MCF 10A (cell line): ENCODE results near the gene ZKSCAN8. TPM values are rescaled to one million over a fixed set of nuclear protein-coding genes. Genes with fewer than 3 reads are reported as not detected.

Experiments
- BruUV-seq: library from RNA; stranded (reverse); fragments of 400-500 nt; replicated peaks from 2 replicates; lab custom pipeline; 2021; lab: Mats Ljungman, UMichigan
- CTCF ChIA-PET: fragments of 300-600 bp; sonication (Branson Sonifier 250); formaldehyde crosslinking; extraction: SDS; loops from one replicate; lab custom pipeline; 2021; ENCODE audit warnings: antibody characterized with exemption, inconsistent platforms; lab: Yijun Ruan, JAX
- POLR2A ChIA-PET: fragments of 300-600, 350-650 bp; sonication (Branson Sonifier 250); formaldehyde crosslinking; extraction: SDS; loops from one replicate; lab custom pipeline; 2020; ENCODE audit warnings: antibody characterized with exemption, inconsistent platforms; lab: Yijun Ruan, JAX
- DNase-seq: peaks from one replicate; pipeline ENCODE4 v3.0.0-alpha.2; 2018; ENCODE audit not compliant: unreplicated experiment
- H3K27ac Mint-ChIP-seq: one replicate; pipeline ENCODE4 v1.8.0; 2022; ENCODE audit warnings: mild to moderate bottlenecking, low read depth, mixed read lengths; ENCODE audit not compliant: unreplicated experiment
- H3K27me3 Mint-ChIP-seq: one replicate; pipeline ENCODE4 v1.8.0; 2022; ENCODE audit warnings: mixed read lengths; ENCODE audit not compliant: insufficient read depth, unreplicated experiment
- H3K36me3 Mint-ChIP-seq: one replicate; pipeline ENCODE4 v1.8.0; 2022; ENCODE audit warnings: mild to moderate bottlenecking, moderate library complexity, mixed read lengths; ENCODE audit not compliant: insufficient read depth, unreplicated experiment
- H3K4me1 Mint-ChIP-seq: one replicate; pipeline ENCODE4 v1.8.0; 2022; ENCODE audit warnings: mixed read lengths; ENCODE audit not compliant: insufficient read depth, unreplicated experiment
- H3K4me3 Mint-ChIP-seq: one replicate; pipeline ENCODE4 v1.8.0; 2022; ENCODE audit warnings: mild to moderate bottlenecking, moderate library complexity, mixed read lengths; ENCODE audit not compliant: unreplicated experiment
- H3K9me3 Mint-ChIP-seq: one replicate; pipeline ENCODE4 v1.8.0; 2022; ENCODE audit warnings: mixed read lengths; ENCODE audit not compliant: unreplicated experiment
- intact Hi-C: fragments of 100-400 bp; cut with micrococcal nuclease; formaldehyde crosslinking; loops from 2 replicates; pipeline ENCODE4 v1.14.1; 2022
- total RNA-seq: library from RNA; stranded (reverse); gene quantifications from 2 replicates; pipeline ENCODE4 v1.2.3, GENCODE V29; 2022
- TF ChIP-seq, protein P1 (sequence below): fragments of 200-600 bp; IDR thresholded peaks from one replicate; pipeline ENCODE4 v1.8.0; 2022; ENCODE audit warnings: antibody characterized with exemption, mild to moderate bottlenecking; ENCODE audit not compliant: unreplicated experiment

ZKSCAN8 gene
- total RNA-seq, 1 experiment from 2014 or later, result 27.9 TPM

DNA sequence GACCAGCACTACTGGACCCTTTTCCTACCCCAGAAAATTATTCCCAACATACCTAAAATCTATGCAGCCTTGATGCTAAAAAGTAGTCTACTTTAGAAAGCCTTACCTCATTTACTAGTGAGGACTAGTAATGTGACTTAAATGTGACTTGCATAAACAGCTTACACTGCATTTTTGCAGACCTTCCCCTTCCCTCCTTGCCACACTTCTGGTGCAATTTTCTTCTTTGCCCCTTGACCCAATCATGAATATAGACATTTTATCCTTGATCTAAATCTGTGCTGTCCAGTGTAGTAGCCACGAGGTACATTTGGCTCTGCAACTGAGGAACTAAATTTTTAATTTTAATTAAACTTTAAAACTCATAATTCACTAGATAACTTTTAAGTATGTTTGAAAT lies 7.0 kb upstream of the ZKSCAN8 start:
- intact Hi-C loops, result loop anchor here (1.0 to 5.0 kb wide), 3 partner anchors 78 to 222 kb away; partner anchors contain the start of gene ZSCAN31
- Mint-ChIP-seq H3K9me3 (no peaks in the 10 kb centered on the region), H3K4me1 (peaks cover 29% of the 10 kb centered on the region), H3K4me3 (no peak overlapping the region), H3K27me3 (no peaks in the 10 kb centered on the region), H3K36me3 (peaks cover 9% of the 10 kb centered on the region), H3K27ac (no peak overlapping the region)
- BruUV-seq, result no TSS peak
- POLR2A ChIA-PET, result no interaction called here
- DNase-seq, result no peak
- CTCF ChIA-PET, result interaction anchor here (1.0 kb wide), 1 partner anchor 10 kb away, joined by 4 read pairs; the partner anchor contains the start of gene ZSCAN16
- TF ChIP-seq, protein P1, sequence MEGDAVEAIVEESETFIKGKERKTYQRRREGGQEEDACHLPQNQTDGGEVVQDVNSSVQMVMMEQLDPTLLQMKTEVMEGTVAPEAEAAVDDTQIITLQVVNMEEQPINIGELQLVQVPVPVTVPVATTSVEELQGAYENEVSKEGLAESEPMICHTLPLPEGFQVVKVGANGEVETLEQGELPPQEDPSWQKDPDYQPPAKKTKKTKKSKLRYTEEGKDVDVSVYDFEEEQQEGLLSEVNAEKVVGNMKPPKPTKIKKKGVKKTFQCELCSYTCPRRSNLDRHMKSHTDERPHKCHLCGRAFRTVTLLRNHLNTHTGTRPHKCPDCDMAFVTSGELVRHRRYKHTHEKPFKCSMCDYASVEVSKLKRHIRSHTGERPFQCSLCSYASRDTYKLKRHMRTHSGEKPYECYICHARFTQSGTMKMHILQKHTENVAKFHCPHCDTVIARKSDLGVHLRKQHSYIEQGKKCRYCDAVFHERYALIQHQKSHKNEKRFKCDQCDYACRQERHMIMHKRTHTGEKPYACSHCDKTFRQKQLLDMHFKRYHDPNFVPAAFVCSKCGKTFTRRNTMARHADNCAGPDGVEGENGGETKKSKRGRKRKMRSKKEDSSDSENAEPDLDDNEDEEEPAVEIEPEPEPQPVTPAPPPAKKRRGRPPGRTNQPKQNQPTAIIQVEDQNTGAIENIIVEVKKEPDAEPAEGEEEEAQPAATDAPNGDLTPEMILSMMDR, result no peak

GRCh38 chr6:28135393-28135792 lies 6.3 kb upstream of the ZKSCAN8 start:
- CTCF ChIA-PET, result no interaction called here
- TF ChIP-seq, protein P1, result no peak
- H3K4me1 Mint-ChIP-seq, result peaks cover 29% of the 10 kb centered on the region
- peaks cover 9% of the 10 kb centered on the region for H3K36me3 Mint-ChIP-seq
- POLR2A ChIA-PET, result interaction anchor here (0.6 to 8.2 kb wide), 9 partner anchors 9 to 1632 kb away, joined by 3 to 112 read pairs (median 19); partner anchors contain the start of genes ZSCAN16, ZSCAN26 and ZSCAN9
- H3K27ac Mint-ChIP-seq, result peak overlapping the region; percentile 100
- no peak for DNase-seq
- H3K4me3 Mint-ChIP-seq, result peak overlapping the region; percentile 99
- no TSS peak for BruUV-seq
- intact Hi-C loops, result loop anchor here (5.0 kb wide), 1 partner anchor 202 kb away; the partner anchor contains the start of gene ZSCAN31
- H3K27me3 Mint-ChIP-seq, result no peaks in the 10 kb centered on the region
- H3K9me3 Mint-ChIP-seq, result no peaks in the 10 kb centered on the region

DNA sequence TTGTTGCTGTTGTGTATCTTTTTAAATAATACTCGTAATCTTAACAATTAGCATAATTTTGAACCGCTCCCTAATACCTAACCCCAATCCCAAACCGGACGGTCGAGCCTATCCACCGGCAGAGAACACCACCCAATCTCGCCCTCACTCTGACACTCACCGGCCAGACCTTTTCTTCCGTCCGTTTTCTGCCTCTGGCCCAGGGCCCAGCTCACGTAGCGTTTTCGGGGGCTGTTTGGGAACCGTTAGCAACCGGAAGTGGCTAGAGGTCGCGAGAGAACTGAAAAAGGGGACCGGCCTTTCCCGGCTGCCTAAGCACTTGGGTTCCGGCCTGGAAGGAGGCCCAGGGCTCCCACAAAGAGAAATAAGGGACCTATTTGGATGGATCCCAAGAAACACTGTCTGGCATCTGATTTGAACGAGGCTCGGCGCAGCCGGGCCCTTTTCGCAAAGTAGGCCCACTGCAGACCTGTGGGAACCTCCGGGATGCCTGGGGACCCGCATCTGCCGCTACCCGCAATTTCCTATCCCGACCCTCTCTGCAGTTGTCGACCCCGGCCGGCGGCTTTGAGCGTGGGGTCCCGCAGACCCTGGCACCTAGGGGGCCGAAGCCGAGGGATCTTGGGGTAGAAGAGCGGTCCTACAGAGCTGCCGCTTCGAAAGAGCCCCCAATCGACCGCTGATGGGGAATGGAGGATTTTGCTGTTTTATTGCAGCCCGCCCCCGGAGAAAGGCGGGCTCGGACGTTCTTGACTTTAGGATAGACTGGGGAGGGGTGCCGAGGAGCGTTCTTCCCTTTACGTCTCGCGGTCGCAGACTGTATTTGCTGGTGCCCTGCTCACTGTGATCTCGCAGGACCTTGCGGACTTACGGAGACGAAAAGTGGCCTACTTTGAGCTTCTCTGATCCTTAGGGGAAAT lies 4.8 kb upstream of the ZKSCAN8 start:
- peak overlapping the region; percentile 99 for H3K4me3 Mint-ChIP-seq
- H3K27ac Mint-ChIP-seq, result peak overlapping the region; percentile 100
- no TSS peak for BruUV-seq
- TF ChIP-seq, protein P1, result no peak
- H3K4me1 Mint-ChIP-seq, result peaks cover 29% of the 10 kb centered on the region
- no peaks in the 10 kb centered on the region for H3K9me3 Mint-ChIP-seq
- DNase-seq, result peak; percentile 95
- POLR2A ChIA-PET, result interaction anchor here (0.5 to 8.2 kb wide), 31 partner anchors 9 to 1599 kb away, joined by 3 to 112 read pairs (median 4); partner anchors contain the start of genes HMGN4, PGBD1, ZKSCAN3 and ZKSCAN4
- no peaks in the 10 kb centered on the region for H3K27me3 Mint-ChIP-seq
- CTCF ChIA-PET, result interaction anchor here (0.6 to 2.5 kb wide), 7 partner anchors 9 to 850 kb away, joined by 3 to 16 read pairs (median 3); no protein-coding TSS in a partner anchor
- peaks cover 9% of the 10 kb centered on the region for H3K36me3 Mint-ChIP-seq
- intact Hi-C loops, result loop anchor here (1.0 to 5.0 kb wide), 3 partner anchors 32 to 246 kb away; partner anchors contain the start of gene ZSCAN31
